ENCODE measurements around the gene SPRED2.

The SPRED2 gene

GRCh38 chr2:65432227-65433190, at the start of gene SPRED2:
Gene SPRED2 (minus strand): TSS chr2:65432599. CDS start chr2:65431987, 612 bp downstream.
- peak in 1 of 3 donors; percentile 45 for DNase-seq (ENCODE audit: low read depth in 3 of 3, low spot score in 1 of 3)

GRCh38 chr2:65481961-65482360, 49.6 kb upstream of the SPRED2 start:
- DNase-seq (ENCODE audit: low read depth in 3 of 3, low spot score in 1 of 3), result no peak

- DNase-seq (ENCODE audit: low read depth in 3 of 3, low spot score in 1 of 3), result no peak
Measured at GRCh38 chr2:65479524-65479923, 47.1 kb upstream of the SPRED2 start.

- no peak for DNase-seq (ENCODE audit: low read depth in 3 of 3, low spot score in 1 of 3)
Measured at GRCh38 chr2:65478498-65479135, 46.2 kb upstream of the SPRED2 start.

GRCh38 chr2:65477590-65477989, 45.2 kb upstream of the SPRED2 start:
- no peak for DNase-seq (ENCODE audit: low read depth in 3 of 3, low spot score in 1 of 3)

- DNase-seq (ENCODE audit: low read depth in 3 of 3, low spot score in 1 of 3), result no peak
Measured at GRCh38 chr2:65476778-65477177, 44.4 kb upstream of the SPRED2 start.

- DNase-seq (ENCODE audit: low read depth in 3 of 3, low spot score in 1 of 3), result no peak
Measured at GRCh38 chr2:65475000-65475399, 42.6 kb upstream of the SPRED2 start.

- no peak for DNase-seq (ENCODE audit: low read depth in 3 of 3, low spot score in 1 of 3)
Measured at GRCh38 chr2:65473045-65473444, 40.6 kb upstream of the SPRED2 start.

GRCh38 chr2:65471409-65471808, 39.0 kb upstream of the SPRED2 start:
- DNase-seq (ENCODE audit: low read depth in 3 of 3, low spot score in 1 of 3), result no peak

- no peak for DNase-seq (ENCODE audit: low read depth in 3 of 3, low spot score in 1 of 3)
Measured at GRCh38 chr2:65466551-65466950, 34.2 kb upstream of the SPRED2 start.

GRCh38 chr2:65465857-65466256, 33.5 kb upstream of the SPRED2 start:
- no peak for DNase-seq (ENCODE audit: low read depth in 3 of 3, low spot score in 1 of 3)

- DNase-seq (ENCODE audit: low read depth in 3 of 3, low spot score in 1 of 3), result no peak
Measured at GRCh38 chr2:65465124-65465523, 32.7 kb upstream of the SPRED2 start.

- DNase-seq (ENCODE audit: low read depth in 3 of 3, low spot score in 1 of 3), result no peak
Measured at GRCh38 chr2:65464604-65465003, 32.2 kb upstream of the SPRED2 start.

GRCh38 chr2:65458999-65459398, 26.6 kb upstream of the SPRED2 start:
- no peak for DNase-seq (ENCODE audit: low read depth in 3 of 3, low spot score in 1 of 3)

GRCh38 chr2:65456886-65457285, 24.5 kb upstream of the SPRED2 start:
- DNase-seq (ENCODE audit: low read depth in 3 of 3, low spot score in 1 of 3), result no peak

GRCh38 chr2:65456064-65456463, 23.7 kb upstream of the SPRED2 start:
- DNase-seq (ENCODE audit: low read depth in 3 of 3, low spot score in 1 of 3), result no peak

GRCh38 chr2:65453916-65454315, 21.5 kb upstream of the SPRED2 start:
- no peak for DNase-seq (ENCODE audit: low read depth in 3 of 3, low spot score in 1 of 3)

GRCh38 chr2:65452150-65452895, 19.9 kb upstream of the SPRED2 start:
- DNase-seq (ENCODE audit: low read depth in 3 of 3, low spot score in 1 of 3), result no peak

- no peak for DNase-seq (ENCODE audit: low read depth in 3 of 3, low spot score in 1 of 3)
Measured at GRCh38 chr2:65450810-65451209, 18.4 kb upstream of the SPRED2 start.

- DNase-seq (ENCODE audit: low read depth in 3 of 3, low spot score in 1 of 3), result no peak
Measured at GRCh38 chr2:65450393-65450792, 18.0 kb upstream of the SPRED2 start.

GRCh38 chr2:65443509-65444186, 11.2 kb upstream of the SPRED2 start:
- DNase-seq (ENCODE audit: low read depth in 3 of 3, low spot score in 1 of 3), result no peak
